HG03342 (cell line): Measurements from ENCODE around the gene STK31.
"Not testable (repeated sequence)": the region's sequence is repeated elsewhere in the genome, so short reads cannot be mapped to it uniquely, and the experiment has no call there.

Source experiments
- ATAC-seq: cut with Tn5 transposase; IDR thresholded peaks from one replicate; pipeline ENCODE4 v1.9.1; 2021; ENCODE audit warnings: mild to moderate bottlenecking, moderate library complexity; ENCODE audit not compliant: unreplicated experiment

The STK31 gene

GRCh38 chr7:23713285-23714149, 3.5 kb downstream of the STK31 start:
- no peak for ATAC-seq

- no peak for ATAC-seq
Measured at GRCh38 chr7:23714150-23714464, 4.1 kb downstream of the STK31 start.

- ATAC-seq, result no peak
Measured at GRCh38 chr7:23714579-23714978, 4.6 kb downstream of the STK31 start.

GRCh38 chr7:23715099-23715498, 5.1 kb downstream of the STK31 start:
- no peak for ATAC-seq

GRCh38 chr7:23717788-23718187, 7.8 kb downstream of the STK31 start:
- no peak for ATAC-seq

- ATAC-seq, result no peak
Measured at GRCh38 chr7:23721456-23721855, 11.4 kb downstream of the STK31 start.

GRCh38 chr7:23722587-23723216, 12.7 kb downstream of the STK31 start:
- not testable (repeated sequence) for ATAC-seq

GRCh38 chr7:23724113-23724512, 14.1 kb downstream of the STK31 start:
- not testable (repeated sequence) for ATAC-seq

- ATAC-seq, result no peak
Measured at GRCh38 chr7:23742051-23742450, 32.0 kb downstream of the STK31 start.

- ATAC-seq, result no peak
Measured at GRCh38 chr7:23743226-23743625, 33.2 kb downstream of the STK31 start.

- no peak for ATAC-seq
Measured at GRCh38 chr7:23746629-23747028, 36.6 kb downstream of the STK31 start.

GRCh38 chr7:23751852-23752251, 41.8 kb downstream of the STK31 start:
- ATAC-seq, result no peak

- ATAC-seq, result not testable (repeated sequence)
Measured at GRCh38 chr7:23758839-23759238, 48.8 kb downstream of the STK31 start.

- no peak for ATAC-seq
Measured at GRCh38 chr7:23759671-23760391, 49.8 kb downstream of the STK31 start.

- ATAC-seq, result no peak
Measured at GRCh38 chr7:23765943-23766342, 55.9 kb downstream of the STK31 start.

GRCh38 chr7:23767514-23767913, 57.5 kb downstream of the STK31 start:
- no peak for ATAC-seq

- ATAC-seq, result no peak
Measured at GRCh38 chr7:23768022-23768421, 58.0 kb downstream of the STK31 start.

- not testable (repeated sequence) for ATAC-seq
Measured at GRCh38 chr7:23779185-23779800, 69.3 kb downstream of the STK31 start.

- ATAC-seq, result no peak
Measured at GRCh38 chr7:23783115-23783514, 73.1 kb downstream of the STK31 start.

GRCh38 chr7:23787272-23787671, 77.3 kb downstream of the STK31 start:
- ATAC-seq, result no peak

- ATAC-seq, result no peak
Measured at GRCh38 chr7:23788843-23789242, 78.8 kb downstream of the STK31 start.
